Measurements from ENCODE around the gene PCCA. TPM values are rescaled to one million over a fixed set of nuclear protein-coding genes. Genes with fewer than 3 reads are reported as not detected.

Gene PCCA
- polyA plus RNA-seq, 1 of the 3 experiments (the other 2 are of a cell fraction), result 7.3 TPM

DNA sequence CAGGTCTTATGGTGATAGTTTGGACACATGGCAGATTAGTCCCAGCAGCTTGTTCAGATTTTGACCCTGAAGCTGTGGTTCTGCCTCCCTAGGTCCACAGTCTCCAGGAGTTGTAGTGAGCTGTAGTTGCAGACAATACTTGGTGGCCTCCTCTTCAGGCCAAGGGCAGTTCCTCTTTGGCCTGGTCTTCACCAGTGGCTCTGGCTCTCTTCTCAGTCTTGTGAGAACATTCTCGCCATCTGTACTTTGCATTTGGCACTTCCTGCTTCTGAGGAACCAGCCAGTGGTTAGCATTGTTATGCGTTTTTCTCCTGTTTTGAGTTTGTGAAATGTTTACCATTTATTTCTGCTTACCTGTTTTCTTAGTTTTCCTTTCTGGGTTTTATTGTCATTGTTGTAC, 40.7 kb downstream of the PCCA start:
- H3K9me2 ChIP-seq, result no peaks in the 10 kb centered on the region
- H3F3A ChIP-seq (replicated peaks; ENCODE audit: insufficient read depth), result peaks cover 14% of the 10 kb centered on the region
- peaks cover 7 to 30% of the 10 kb centered on the region in 2 experiments for H3K4me1 ChIP-seq (ENCODE audit: control insufficient read depth in 1 of 2, insufficient read depth in 2 of 2, low read depth in 1 of 2, low read length in 1 of 2)
- no peak overlapping the region for H2AFZ ChIP-seq (ENCODE audit: low read depth)
- no peak overlapping the region for H3K4me2 ChIP-seq
- H3K9ac ChIP-seq, result no peak overlapping the region
- H3K27ac ChIP-seq (ENCODE audit: low read depth in 2 of 2, low read length in 1 of 2), result peak overlapping the region in 1 of 2 experiments; percentile 63; a peak in 2 of 4 replicates
- H3K27me3 ChIP-seq (ENCODE audit: insufficient read depth), result no peaks in the 10 kb centered on the region
- CTCF ChIA-PET, result no interaction called here
- no peak overlapping the region for H3K4me3 ChIP-seq (ENCODE audit: low read depth in 2 of 2, low read length in 1 of 2)
- H4K20me1 ChIP-seq (ENCODE audit: insufficient read depth), result no peaks in the 10 kb centered on the region
- POLR2A ChIA-PET, result no interaction called here
- WGBS (ENCODE audit: low lambda C conversion rate), result 43% methylated on average over 2 of the region's 2 CpGs
- DNase-seq, result no peak
- TF ChIP-seq TCF12 (IDR thresholded peaks at IDR 0.05) (no peak), ELF1 (IDR thresholded peaks at IDR 0.05) (no peak), MEF2A (IDR thresholded peaks at IDR 0.05; ENCODE audit: borderline replicate concordance, low read depth) (no peak), JUND (IDR thresholded peaks at IDR 0.05) (no peak), RFX5 (IDR thresholded peaks at IDR 0.05; ENCODE audit: low read length) (no peak), FOXJ3 (CRISPR knock-in tag; IDR thresholded peaks at IDR 0.05) (no peak), CHD2 (IDR thresholded peaks at IDR 0.05; ENCODE audit: low read length, partially characterized antibody) (no peak), YY1 (IDR thresholded peaks at IDR 0.05; ENCODE audit: low read depth) (no peak), GABPA (IDR thresholded peaks at IDR 0.05; ENCODE audit: low read depth) (no peak), POLR2AphosphoS5 (IDR thresholded peaks at IDR 0.05; ENCODE audit: low read depth, low read length) (no peak), RAD21 (IDR thresholded peaks at IDR 0.05; ENCODE audit: low read length) (no peak), TEAD4 (IDR thresholded peaks at IDR 0.05; ENCODE audit: borderline replicate concordance, insufficient read depth) (no peak), NFIC (IDR thresholded peaks at IDR 0.05; ENCODE audit: borderline replicate concordance) (no peak), SIN3A (IDR thresholded peaks at IDR 0.05; ENCODE audit: borderline replicate concordance, low read depth, low read length) (no peak), TAF1 (IDR thresholded peaks at IDR 0.05; ENCODE audit: borderline replicate concordance, low read depth, low read length) (no peak)
- TF ChIP-seq, protein P1, sequence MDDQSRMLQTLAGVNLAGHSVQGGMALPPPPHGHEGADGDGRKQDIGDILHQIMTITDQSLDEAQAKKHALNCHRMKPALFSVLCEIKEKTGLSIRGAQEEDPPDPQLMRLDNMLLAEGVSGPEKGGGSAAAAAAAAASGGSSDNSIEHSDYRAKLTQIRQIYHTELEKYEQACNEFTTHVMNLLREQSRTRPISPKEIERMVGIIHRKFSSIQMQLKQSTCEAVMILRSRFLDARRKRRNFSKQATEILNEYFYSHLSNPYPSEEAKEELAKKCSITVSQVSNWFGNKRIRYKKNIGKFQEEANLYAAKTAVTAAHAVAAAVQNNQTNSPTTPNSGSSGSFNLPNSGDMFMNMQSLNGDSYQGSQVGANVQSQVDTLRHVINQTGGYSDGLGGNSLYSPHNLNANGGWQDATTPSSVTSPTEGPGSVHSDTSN (IDR thresholded peaks at IDR 0.05), result no peak
- TF ChIP-seq, protein P2, sequence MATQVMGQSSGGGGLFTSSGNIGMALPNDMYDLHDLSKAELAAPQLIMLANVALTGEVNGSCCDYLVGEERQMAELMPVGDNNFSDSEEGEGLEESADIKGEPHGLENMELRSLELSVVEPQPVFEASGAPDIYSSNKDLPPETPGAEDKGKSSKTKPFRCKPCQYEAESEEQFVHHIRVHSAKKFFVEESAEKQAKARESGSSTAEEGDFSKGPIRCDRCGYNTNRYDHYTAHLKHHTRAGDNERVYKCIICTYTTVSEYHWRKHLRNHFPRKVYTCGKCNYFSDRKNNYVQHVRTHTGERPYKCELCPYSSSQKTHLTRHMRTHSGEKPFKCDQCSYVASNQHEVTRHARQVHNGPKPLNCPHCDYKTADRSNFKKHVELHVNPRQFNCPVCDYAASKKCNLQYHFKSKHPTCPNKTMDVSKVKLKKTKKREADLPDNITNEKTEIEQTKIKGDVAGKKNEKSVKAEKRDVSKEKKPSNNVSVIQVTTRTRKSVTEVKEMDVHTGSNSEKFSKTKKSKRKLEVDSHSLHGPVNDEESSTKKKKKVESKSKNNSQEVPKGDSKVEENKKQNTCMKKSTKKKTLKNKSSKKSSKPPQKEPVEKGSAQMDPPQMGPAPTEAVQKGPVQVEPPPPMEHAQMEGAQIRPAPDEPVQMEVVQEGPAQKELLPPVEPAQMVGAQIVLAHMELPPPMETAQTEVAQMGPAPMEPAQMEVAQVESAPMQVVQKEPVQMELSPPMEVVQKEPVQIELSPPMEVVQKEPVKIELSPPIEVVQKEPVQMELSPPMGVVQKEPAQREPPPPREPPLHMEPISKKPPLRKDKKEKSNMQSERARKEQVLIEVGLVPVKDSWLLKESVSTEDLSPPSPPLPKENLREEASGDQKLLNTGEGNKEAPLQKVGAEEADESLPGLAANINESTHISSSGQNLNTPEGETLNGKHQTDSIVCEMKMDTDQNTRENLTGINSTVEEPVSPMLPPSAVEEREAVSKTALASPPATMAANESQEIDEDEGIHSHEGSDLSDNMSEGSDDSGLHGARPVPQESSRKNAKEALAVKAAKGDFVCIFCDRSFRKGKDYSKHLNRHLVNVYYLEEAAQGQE (IDR thresholded peaks at IDR 0.05; ENCODE audit: low read depth, low read length), result no peak
- TF ChIP-seq, protein P3, sequence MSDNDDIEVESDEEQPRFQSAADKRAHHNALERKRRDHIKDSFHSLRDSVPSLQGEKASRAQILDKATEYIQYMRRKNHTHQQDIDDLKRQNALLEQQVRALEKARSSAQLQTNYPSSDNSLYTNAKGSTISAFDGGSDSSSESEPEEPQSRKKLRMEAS (IDR thresholded peaks at IDR 0.05; ENCODE audit: low read depth), result no peak
- TF ChIP-seq, protein P4, sequence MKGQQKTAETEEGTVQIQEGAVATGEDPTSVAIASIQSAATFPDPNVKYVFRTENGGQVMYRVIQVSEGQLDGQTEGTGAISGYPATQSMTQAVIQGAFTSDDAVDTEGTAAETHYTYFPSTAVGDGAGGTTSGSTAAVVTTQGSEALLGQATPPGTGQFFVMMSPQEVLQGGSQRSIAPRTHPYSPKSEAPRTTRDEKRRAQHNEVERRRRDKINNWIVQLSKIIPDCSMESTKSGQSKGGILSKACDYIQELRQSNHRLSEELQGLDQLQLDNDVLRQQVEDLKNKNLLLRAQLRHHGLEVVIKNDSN (IDR thresholded peaks at IDR 0.05; ENCODE audit: borderline replicate concordance, low read depth), result no peak
- H3K79me2 ChIP-seq (ENCODE audit: insufficient read depth), result no peaks in the 10 kb centered on the region; the same call in 1 of the 2 replicates
- no peaks in the 10 kb centered on the region for H3K9me3 ChIP-seq
- no peaks in the 10 kb centered on the region for H3K36me3 ChIP-seq (replicated peaks in 1 of 2; ENCODE audit: control insufficient read depth in 1 of 2, insufficient read depth in 2 of 2, low read length in 1 of 2)
